ENCODE measurements around the gene LRRC36. TPM values are rescaled to one million over a fixed set of nuclear protein-coding genes. Genes with fewer than 3 reads are reported as not detected.

LRRC36 gene
- total and polyA plus RNA-seq, 2 of the 13 experiments (the other 11 are each of a cell fraction or from before 2014, with no cell fraction given): 0.12 to 0.15 TPM

- no peak for TF ChIP-seq FIP1L1 (IDR thresholded peaks at IDR 0.05; ENCODE audit: borderline replicate concordance, insufficient read depth, low read depth, low read length)
- TF ChIP-seq ZNF615 (CRISPR knock-in tag; IDR thresholded peaks at IDR 0.05; ENCODE audit: borderline replicate concordance): no peak
- no peak; the same call in 1 of the 2 replicates for TF ChIP-seq ZSCAN22 (CRISPR knock-in tag; IDR thresholded peaks at IDR 0.05)
- TF ChIP-seq GABPA (IDR thresholded peaks at IDR 0.05; ENCODE audit: low read depth, low read length): peak; percentile 39; the same call in 1 of the 2 replicates
- TF ChIP-seq GABPA (CRISPR knock-in tag; IDR thresholded peaks at IDR 0.05; ENCODE audit: low read depth): no peak
- TF ChIP-seq ZMYM2 (CRISPR knock-in tag; IDR thresholded peaks at IDR 0.05): peak; percentile 75; the same call in 1 of the 2 replicates
- TF ChIP-seq, protein P1, sequence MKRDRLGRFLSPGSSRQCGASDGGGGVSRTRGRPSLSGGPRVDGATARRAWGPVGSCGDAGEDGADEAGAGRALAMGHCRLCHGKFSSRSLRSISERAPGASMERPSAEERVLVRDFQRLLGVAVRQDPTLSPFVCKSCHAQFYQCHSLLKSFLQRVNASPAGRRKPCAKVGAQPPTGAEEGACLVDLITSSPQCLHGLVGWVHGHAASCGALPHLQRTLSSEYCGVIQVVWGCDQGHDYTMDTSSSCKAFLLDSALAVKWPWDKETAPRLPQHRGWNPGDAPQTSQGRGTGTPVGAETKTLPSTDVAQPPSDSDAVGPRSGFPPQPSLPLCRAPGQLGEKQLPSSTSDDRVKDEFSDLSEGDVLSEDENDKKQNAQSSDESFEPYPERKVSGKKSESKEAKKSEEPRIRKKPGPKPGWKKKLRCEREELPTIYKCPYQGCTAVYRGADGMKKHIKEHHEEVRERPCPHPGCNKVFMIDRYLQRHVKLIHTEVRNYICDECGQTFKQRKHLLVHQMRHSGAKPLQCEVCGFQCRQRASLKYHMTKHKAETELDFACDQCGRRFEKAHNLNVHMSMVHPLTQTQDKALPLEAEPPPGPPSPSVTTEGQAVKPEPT (CRISPR knock-in tag; IDR thresholded peaks at IDR 0.05; ENCODE audit: low read depth): peak; percentile 88
- no peak for TF ChIP-seq ZUFSP (CRISPR knock-in tag; IDR thresholded peaks at IDR 0.05; ENCODE audit: borderline replicate concordance)
- TF ChIP-seq E2F5 (CRISPR knock-in tag; conservative IDR thresholded peaks at IDR 0.05): 0 out of 2 replicates have a peak, but pooled peaks have one; percentile 26
- TF ChIP-seq ZBTB38 (CRISPR knock-in tag; IDR thresholded peaks at IDR 0.05): peak; percentile 85
- peak; percentile 62 for TF ChIP-seq MTA1 (CRISPR knock-in tag; IDR thresholded peaks at IDR 0.05; ENCODE audit: borderline replicate concordance)
- TF ChIP-seq RNF2 (conservative IDR thresholded peaks at IDR 0.05; ENCODE audit: low read depth): peak; percentile 94
- TF ChIP-seq ZNF772 (CRISPR knock-in tag; IDR thresholded peaks at IDR 0.05): peak; percentile 66; the same call in 1 of the 2 replicates
- TF ChIP-seq, protein P2, sequence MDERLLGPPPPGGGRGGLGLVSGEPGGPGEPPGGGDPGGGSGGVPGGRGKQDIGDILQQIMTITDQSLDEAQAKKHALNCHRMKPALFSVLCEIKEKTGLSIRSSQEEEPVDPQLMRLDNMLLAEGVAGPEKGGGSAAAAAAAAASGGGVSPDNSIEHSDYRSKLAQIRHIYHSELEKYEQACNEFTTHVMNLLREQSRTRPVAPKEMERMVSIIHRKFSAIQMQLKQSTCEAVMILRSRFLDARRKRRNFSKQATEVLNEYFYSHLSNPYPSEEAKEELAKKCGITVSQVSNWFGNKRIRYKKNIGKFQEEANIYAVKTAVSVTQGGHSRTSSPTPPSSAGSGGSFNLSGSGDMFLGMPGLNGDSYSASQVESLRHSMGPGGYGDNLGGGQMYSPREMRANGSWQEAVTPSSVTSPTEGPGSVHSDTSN (CRISPR knock-in tag; IDR thresholded peaks at IDR 0.05): no peak
- no peak for TF ChIP-seq FOXP1 (IDR thresholded peaks at IDR 0.05)
- no peak for TF ChIP-seq FOXP1 (CRISPR knock-in tag; IDR thresholded peaks at IDR 0.05)
- TF ChIP-seq, protein P3, sequence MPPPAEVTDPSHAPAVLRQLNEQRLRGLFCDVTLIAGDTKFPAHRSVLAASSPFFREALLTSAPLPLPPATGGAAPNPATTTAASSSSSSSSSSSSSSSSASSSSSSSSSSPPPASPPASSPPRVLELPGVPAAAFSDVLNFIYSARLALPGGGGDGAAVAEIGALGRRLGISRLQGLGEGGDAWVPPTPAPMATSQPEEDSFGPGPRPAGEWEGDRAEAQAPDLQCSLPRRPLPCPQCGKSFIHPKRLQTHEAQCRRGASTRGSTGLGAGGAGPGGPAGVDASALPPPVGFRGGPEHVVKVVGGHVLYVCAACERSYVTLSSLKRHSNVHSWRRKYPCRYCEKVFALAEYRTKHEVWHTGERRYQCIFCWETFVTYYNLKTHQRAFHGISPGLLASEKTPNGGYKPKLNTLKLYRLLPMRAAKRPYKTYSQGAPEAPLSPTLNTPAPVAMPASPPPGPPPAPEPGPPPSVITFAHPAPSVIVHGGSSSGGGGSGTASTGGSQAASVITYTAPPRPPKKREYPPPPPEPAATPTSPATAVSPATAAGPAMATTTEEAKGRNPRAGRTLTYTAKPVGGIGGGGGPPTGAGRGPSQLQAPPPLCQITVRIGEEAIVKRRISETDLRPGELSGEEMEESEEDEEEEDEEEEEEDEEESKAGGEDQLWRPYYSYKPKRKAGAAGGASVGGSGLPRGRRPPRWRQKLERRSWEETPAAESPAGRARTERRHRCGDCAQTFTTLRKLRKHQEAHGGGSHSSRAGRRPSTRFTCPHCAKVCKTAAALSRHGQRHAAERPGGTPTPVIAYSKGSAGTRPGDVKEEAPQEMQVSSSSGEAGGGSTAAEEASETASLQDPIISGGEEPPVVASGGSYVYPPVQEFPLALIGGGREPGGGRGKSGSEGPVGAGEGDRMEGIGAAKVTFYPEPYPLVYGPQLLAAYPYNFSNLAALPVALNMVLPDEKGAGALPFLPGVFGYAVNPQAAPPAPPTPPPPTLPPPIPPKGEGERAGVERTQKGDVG (CRISPR knock-in tag; IDR thresholded peaks at IDR 0.05; ENCODE audit: borderline replicate concordance): no peak; the same call in 1 of the 2 replicates
- no peak for TF ChIP-seq SMAD3 (CRISPR knock-in tag; IDR thresholded peaks at IDR 0.05)
- TF ChIP-seq ARNT (IDR thresholded peaks at IDR 0.05): no peak
- peak; percentile 95; the same call in 1 of the 2 replicates for TF ChIP-seq ZNF558 (CRISPR knock-in tag; IDR thresholded peaks at IDR 0.05; ENCODE audit: borderline replicate concordance)
- TF ChIP-seq KLF12 (CRISPR knock-in tag; IDR thresholded peaks at IDR 0.05; ENCODE audit: borderline replicate concordance): peak; percentile 48; the same call in 1 of the 2 replicates
Measured at GRCh38 chr16:67279296-67280089, 47.1 kb upstream of the LRRC36 start, which contains the start of gene PLEKHG4 (continued).
